Epithelial cell of prostate (primary cell): ENCODE results near the gene PHTF1.

ENCODE experiments used
- DNase-seq: peaks from one replicate; pipeline ENCODE4 v3.0.0-alpha.2; 2011; ENCODE audit warnings: low read depth, low spot score
- H3K27ac ChIP-seq: fragments of 450-650 bp; 2 replicates; pipeline ENCODE4 v1.5.1; 2017; ENCODE audit warnings: mild to moderate bottlenecking

PHTF1 gene

GRCh38 chr1:113759333-113760101 lies at the start of gene PHTF1:
TSS of gene PHTF1 (minus strand) at chr1:113759486. CDS start at chr1:113758703, 783 bp downstream.
- no peak for DNase-seq

DNA sequence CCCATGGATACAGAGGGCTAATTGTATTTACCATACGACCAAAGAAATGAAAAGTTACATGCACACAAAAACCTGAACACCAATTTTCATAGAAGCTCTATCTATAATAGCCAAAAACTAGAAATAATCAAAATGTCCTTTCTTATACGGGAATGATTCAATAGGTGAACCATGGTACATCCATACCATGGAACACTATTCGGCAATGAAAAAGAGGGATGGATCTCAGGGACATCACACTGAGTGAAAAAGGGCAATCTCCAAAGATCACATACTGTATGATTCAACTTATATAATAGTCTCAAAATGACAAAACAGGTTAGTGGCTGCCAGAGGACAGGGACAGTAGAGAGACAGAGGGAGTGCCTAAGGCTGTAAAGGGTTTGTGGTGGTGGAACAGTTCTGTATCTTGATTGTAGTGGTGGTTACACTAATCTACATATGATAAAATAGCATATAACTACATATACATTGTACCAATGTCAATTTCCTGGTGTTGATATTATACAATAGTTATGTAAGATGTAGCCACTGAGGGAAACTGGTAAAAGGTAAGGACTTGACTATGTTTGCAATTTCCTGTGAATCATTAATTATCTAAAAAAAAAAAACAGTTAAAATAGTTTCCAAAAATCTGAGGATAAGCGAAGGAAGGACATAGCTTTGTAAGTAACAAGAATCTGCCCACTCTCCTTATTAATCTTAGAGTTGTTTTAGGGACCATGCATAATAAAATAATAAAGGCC lies 49.3 kb upstream of the PHTF1 start:
- DNase-seq, result no peak
- H3K27ac ChIP-seq, result peak overlapping the region; percentile 52

More at GRCh38 chr1:113759333-113760101, at the start of gene PHTF1:
- H3K27ac ChIP-seq, result peak within 1 kb of the TSS; percentile 65

- no peak overlapping the region for H3K27ac ChIP-seq
- DNase-seq, result no peak
Observed at GRCh38 chr1:113805639-113806038, 46.4 kb upstream of the PHTF1 start.

DNA sequence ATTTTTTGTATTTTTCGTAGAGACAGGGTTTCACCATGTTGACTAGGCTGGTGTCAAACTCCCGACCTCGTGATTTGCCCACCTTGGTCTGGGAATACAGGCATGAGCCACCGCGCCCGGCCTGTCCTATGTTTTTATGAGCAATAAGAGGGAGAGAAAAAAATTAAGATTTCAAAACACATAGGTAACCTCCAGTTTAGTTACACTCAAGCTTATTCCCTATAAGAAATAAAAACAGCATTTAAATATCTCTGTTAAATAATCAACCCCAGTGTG lies 45.9 kb upstream of the PHTF1 start:
- H3K27ac ChIP-seq, result no peak overlapping the region
- DNase-seq, result no peak

DNA sequence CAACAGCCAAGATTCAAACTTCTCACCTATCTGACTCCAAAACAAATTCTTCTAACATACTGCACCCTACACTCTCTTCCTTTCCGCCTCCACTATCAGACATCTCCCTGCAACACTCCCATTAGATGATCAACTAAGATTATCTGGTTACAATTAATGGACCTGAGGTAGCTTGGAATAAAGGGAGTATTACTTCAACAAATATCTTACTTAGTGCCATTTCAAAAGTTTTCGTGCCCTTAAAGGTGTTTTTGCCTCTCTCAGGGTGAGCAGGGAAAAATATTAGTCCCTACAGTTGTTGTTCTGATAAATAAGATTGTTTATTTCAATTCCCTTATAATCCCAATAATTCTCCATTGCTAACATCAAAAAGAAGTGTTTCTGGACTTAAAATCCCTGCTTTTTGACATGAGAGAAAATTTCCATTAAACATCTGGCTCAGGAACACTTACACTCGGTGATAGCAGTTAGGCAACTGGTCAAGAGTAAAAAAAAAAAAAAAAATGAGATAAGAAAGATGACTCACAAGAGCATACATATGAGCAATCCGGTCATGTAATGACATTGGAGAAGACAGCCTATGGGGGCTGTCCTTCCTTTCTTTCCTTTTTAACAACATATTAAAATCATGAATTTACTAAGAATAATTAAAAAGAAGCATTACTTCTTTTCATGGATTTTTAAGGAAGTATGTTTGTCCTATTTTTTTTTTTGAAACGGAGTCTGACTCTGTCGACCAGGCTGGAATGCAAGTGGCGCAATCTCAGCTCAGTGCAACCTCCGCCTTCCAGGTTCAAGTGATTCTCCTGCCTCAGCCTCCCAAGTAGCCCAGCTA lies 45.4 kb upstream of the PHTF1 start:
- DNase-seq, result no peak
- H3K27ac ChIP-seq, result no peak overlapping the region

GRCh38 chr1:113802367-113803007 lies 43.2 kb upstream of the PHTF1 start:
- no peak for DNase-seq

DNA sequence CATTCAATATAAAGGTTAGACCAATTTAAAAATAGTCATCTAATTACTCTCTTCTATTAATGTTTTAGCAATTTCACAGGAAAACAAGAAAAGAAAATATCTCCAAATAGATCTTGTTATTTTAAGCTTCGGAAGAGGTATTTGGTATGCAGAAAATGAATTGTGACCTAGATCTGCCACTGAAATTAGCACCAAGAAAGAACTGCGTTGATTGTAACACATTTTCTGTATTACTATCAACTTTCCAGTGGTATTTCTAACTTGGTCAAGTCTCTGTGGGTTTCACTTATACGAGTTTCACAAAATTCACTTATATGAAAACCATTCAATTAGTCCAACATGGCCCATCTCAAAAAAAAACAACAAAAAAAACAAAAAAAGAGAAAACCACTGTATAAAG lies 41.2 kb upstream of the PHTF1 start:
- DNase-seq, result no peak
- H3K27ac ChIP-seq, result no peak overlapping the region

More at GRCh38 chr1:113802367-113803007, 43.2 kb upstream of the PHTF1 start:
- H3K27ac ChIP-seq, result no peak overlapping the region

DNA sequence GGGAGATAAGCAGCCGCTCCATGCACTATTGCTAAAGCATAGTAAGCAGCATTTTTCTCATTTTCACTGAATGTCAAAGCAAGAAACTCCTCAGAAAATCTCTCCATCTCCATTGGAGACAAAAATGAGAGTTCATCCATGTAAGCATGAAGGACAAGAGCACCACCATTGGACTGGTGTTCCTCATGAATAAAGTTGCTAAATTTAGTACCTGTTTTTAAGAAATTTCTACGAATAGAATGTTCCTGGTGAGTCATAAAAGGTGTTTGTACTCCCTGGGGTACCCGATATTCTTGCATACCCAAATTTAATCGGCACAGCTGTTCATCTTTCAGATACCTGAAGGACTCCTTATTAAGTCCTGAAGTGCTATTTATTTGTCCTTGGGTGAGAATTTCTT lies 38.2 kb upstream of the PHTF1 start:
- no peak overlapping the region for H3K27ac ChIP-seq
- no peak for DNase-seq

DNA sequence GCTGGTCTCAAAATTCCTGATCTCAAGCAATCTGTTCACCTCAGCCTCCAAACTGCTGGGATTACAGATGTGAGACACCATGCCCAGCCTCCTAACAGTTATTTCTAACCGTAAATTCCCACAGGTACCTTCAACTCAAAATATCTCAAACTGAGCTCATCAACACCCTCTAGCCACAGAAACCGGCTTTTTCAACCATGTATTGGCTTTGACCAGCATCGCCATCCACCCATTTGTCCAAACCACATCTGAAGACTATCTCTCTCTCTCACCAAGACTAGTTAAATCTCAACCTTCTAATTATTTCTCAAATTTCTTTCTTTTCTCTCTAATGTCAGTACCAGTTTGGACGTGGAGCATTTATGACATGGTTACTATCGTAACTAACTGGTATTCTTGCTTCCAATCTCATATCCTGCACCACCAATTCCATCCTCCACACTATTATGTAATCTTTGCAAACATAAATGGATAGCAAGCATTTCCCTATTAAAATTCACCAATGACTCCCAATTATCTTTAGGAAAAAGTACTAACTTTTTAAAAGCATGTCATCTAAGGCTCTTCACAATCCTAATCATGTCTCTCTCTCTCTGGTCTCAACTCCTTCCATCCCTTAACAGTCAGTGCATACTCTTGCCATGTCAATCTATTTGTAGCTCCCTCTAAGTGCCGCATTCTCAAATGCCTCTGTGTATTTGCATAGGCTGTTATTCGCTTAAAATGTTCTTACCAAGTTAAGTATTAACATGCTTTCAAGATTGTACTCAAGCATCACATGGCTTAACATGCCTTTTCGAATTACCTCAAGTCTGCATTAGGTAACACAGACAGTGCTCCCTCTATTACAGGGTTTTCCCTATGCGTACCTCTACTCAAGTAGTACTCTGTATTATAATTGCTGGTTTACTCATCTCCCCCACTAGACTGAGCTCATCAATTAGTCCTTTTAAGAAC lies 34.9 kb upstream of the PHTF1 start:
- no peak overlapping the region for H3K27ac ChIP-seq
- DNase-seq, result no peak

GRCh38 chr1:113792986-113793385 lies 33.7 kb upstream of the PHTF1 start:
- no peak overlapping the region for H3K27ac ChIP-seq

GRCh38 chr1:113792471-113792870 lies 33.2 kb upstream of the PHTF1 start:
- no peak for DNase-seq
- no peak overlapping the region for H3K27ac ChIP-seq

More at GRCh38 chr1:113792986-113793385, 33.7 kb upstream of the PHTF1 start:
- no peak for DNase-seq

GRCh38 chr1:113788802-113789201 lies 29.5 kb upstream of the PHTF1 start:
- no peak overlapping the region for H3K27ac ChIP-seq
- no peak for DNase-seq

DNA sequence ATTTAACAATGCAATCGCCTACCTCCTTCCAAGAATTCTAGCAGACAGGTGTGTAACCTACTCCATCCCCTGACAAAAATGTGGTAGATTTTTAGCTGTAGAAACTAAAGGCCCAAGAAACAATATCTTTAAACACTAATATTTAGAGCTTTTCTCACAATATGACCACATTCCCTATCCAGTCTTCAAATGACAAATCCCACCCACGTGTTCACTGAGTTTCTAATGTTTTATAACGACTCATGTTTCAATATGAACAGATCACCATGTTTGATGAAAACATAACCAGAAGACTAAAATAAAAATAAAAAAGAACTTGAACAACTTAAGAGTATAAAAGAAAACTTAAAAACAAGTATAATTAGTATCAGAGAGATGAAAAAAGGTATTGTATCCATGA lies 28.4 kb upstream of the PHTF1 start:
- DNase-seq, result no peak
- H3K27ac ChIP-seq, result no peak overlapping the region

- DNase-seq, result no peak
- no peak overlapping the region for H3K27ac ChIP-seq
Observed at GRCh38 chr1:113786069-113786468, 26.8 kb upstream of the PHTF1 start.

GRCh38 chr1:113784104-113784779 lies 25.0 kb upstream of the PHTF1 start:
- no peak for DNase-seq
- H3K27ac ChIP-seq, result peak overlapping the region; percentile 17

GRCh38 chr1:113783254-113784103 lies 24.2 kb upstream of the PHTF1 start:
- H3K27ac ChIP-seq, result peak overlapping the region; percentile 17
- no peak for DNase-seq

DNA sequence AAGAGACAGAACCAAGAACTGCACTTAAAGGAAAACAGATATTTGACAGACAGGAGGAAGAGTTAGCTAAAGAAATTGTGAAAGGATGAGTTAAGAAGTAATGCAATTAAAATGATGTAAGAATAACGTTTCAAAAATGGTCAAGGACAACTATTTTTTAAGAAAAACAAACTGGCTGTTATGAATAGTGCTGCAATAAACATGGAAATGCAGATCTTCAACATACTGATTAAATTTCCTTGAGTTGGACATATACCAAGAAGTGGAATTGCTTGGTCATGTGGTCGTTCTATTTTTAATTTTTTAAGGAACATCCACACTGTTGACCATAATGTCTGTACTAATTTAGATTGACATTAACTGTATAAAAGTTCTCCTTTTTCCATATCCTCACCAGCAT lies 23.1 kb upstream of the PHTF1 start:
- no peak for DNase-seq
- no peak overlapping the region for H3K27ac ChIP-seq
